DOHH2 (cell line): ENCODE results near the gene OR56A4.

Experiments
- H3F3A ChIP-seq: fragments of 200-600 bp; sonication (generic), shearing (Covaris generic); 2 replicates; pipeline ENCODE4 v1.6.0; 2016; ENCODE audit warnings: antibody characterized with exemption, mild to moderate bottlenecking; ENCODE audit not compliant: control insufficient read depth, insufficient read depth
- H3K27ac ChIP-seq: fragments of 200-600 bp; sonication (generic); 2 replicates; pipeline ENCODE4 v1.5.1; 2014; ENCODE audit warnings: low read depth, mild to moderate bottlenecking, low read length, moderate library complexity
- H3K27me3 ChIP-seq: fragments of 200-600 bp; sonication (generic); 2 replicates; pipeline ENCODE4 v1.6.1; 2014; ENCODE audit warnings: mild to moderate bottlenecking, low read length, mixed read lengths; ENCODE audit not compliant: control insufficient read depth
- H3K36me3 ChIP-seq: fragments of 200-600 bp; sonication (generic); 2 replicates; pipeline ENCODE4 v1.6.1; 2014; ENCODE audit warnings: mild to moderate bottlenecking, low read length, moderate library complexity, mixed read lengths; ENCODE audit not compliant: control insufficient read depth
- H3K4me1 ChIP-seq: fragments of 200-600 bp; sonication (generic); 2 replicates; pipeline ENCODE4 v1.6.1; 2014; ENCODE audit warnings: mild to moderate bottlenecking, low read length, mixed read lengths; ENCODE audit not compliant: control insufficient read depth
- H3K4me2 ChIP-seq: fragments of 200-600 bp; sonication (generic); 2 replicates; pipeline ENCODE4 v1.6.0; 2014; ENCODE audit warnings: mild to moderate bottlenecking, low read length, moderate library complexity
- H3K4me3 ChIP-seq: fragments of 200-600 bp; sonication (generic); 2 replicates; pipeline ENCODE4 v1.5.1; 2014; ENCODE audit warnings: mild to moderate bottlenecking, low read length, mixed read lengths
- H3K79me2 ChIP-seq: fragments of 200-600 bp; sonication (generic); 2 replicates; pipeline ENCODE4 v1.6.1; 2014; ENCODE audit warnings: mild to moderate bottlenecking, low read length, mixed read lengths; ENCODE audit not compliant: control insufficient read depth
- H3K9me2 ChIP-seq: fragments of 200-600 bp; sonication (generic); replicated peaks from 2 replicates; pipeline ENCODE4 v1.6.1; 2014; ENCODE audit warnings: mild to moderate bottlenecking, low read length, mixed read lengths; ENCODE audit not compliant: control insufficient read depth
- H3K9me3 ChIP-seq: fragments of 200-600 bp; sonication (generic); 2 replicates; pipeline ENCODE4 v1.6.1; 2014; ENCODE audit warnings: antibody characterized with exemption, low read length, mixed read lengths; ENCODE audit not compliant: control insufficient read depth, insufficient read depth
- H4K20me1 ChIP-seq: fragments of 200-600 bp; sonication (generic); 2 replicates; pipeline ENCODE4 v1.6.0; 2014; ENCODE audit warnings: low read depth, mild to moderate bottlenecking, antibody characterized with exemption, low read length, moderate library complexity; ENCODE audit not compliant: control insufficient read depth, insufficient read depth
- CTCF ChIP-seq: fragments of 200-600 bp; sonication (generic); IDR thresholded peaks from one replicate; pipeline ENCODE4 v1.5.1; 2014; ENCODE audit warnings: antibody characterized with exemption, mild to moderate bottlenecking, low read depth, low read length; ENCODE audit not compliant: poor library complexity, severe bottlenecking
- EZH2phosphoT487 ChIP-seq: fragments of 200-600 bp; sonication (generic); IDR thresholded peaks from 2 replicates; pipeline ENCODE4 v1.6.1; 2017; ENCODE audit warnings: borderline replicate concordance, mild to moderate bottlenecking, antibody characterized with exemption, low read length, moderate library complexity, mixed read lengths

OR56A4 gene

GRCh38 chr11:5992604-5993251 is 14.0 kb downstream of the OR56A4 start:
- Histone ChIP-seq H3K36me3 (no peaks in the 10 kb centered on the region), H3K4me3 (no peak overlapping the region), H3K9me3 (no peaks in the 10 kb centered on the region), H3K27ac (no peak overlapping the region), H3K9me2 (no peaks in the 10 kb centered on the region), H3F3A (no peaks in the 10 kb centered on the region), H4K20me1 (no peaks in the 10 kb centered on the region), H3K4me1 (no peaks in the 10 kb centered on the region), H3K79me2 (no peaks in the 10 kb centered on the region), H3K27me3 (no peaks in the 10 kb centered on the region), H3K4me2 (no peak overlapping the region)
- TF ChIP-seq CTCF (peak; percentile 69), EZH2phosphoT487 (no peak)

- no peaks in the 10 kb centered on the region for H3K27me3 ChIP-seq
- H3F3A ChIP-seq: no peaks in the 10 kb centered on the region
- H3K9me3 ChIP-seq: no peaks in the 10 kb centered on the region
- H3K27ac ChIP-seq: no peak overlapping the region
- no peaks in the 10 kb centered on the region for H3K36me3 ChIP-seq
- no peaks in the 10 kb centered on the region for H4K20me1 ChIP-seq
- no peaks in the 10 kb centered on the region for H3K79me2 ChIP-seq
- no peak overlapping the region for H3K4me2 ChIP-seq
- TF ChIP-seq CTCF (no peak), EZH2phosphoT487 (no peak)
- H3K4me3 ChIP-seq: no peak overlapping the region
- H3K9me2 ChIP-seq: no peaks in the 10 kb centered on the region
- H3K4me1 ChIP-seq: no peaks in the 10 kb centered on the region
These were observed 14.6 kb downstream of the OR56A4 start for GRCh38 chr11:5992150-5992549.

GRCh38 chr11:5989203-5989602 is 17.5 kb downstream of the OR56A4 start:
- H3K4me2 ChIP-seq: no peak overlapping the region
- H3K27ac ChIP-seq: no peak overlapping the region
- no peaks in the 10 kb centered on the region for H3K4me1 ChIP-seq
- no peak overlapping the region for H3K4me3 ChIP-seq
- H3K27me3 ChIP-seq: no peaks in the 10 kb centered on the region
- H3K9me3 ChIP-seq: no peaks in the 10 kb centered on the region
- H3K36me3 ChIP-seq: no peaks in the 10 kb centered on the region
- H3F3A ChIP-seq: no peaks in the 10 kb centered on the region
- no peak for TF ChIP-seq EZH2phosphoT487
- no peak for TF ChIP-seq CTCF
- H3K9me2 ChIP-seq: no peaks in the 10 kb centered on the region
- no peaks in the 10 kb centered on the region for H3K79me2 ChIP-seq
- H4K20me1 ChIP-seq: no peaks in the 10 kb centered on the region

- no peak within 1 kb of the TSS for H3K27ac ChIP-seq
- H3K4me3 ChIP-seq: no peak within 1 kb of the TSS
- no peaks in the 10 kb centered on the region for H3K36me3 ChIP-seq
- no peaks in the 10 kb centered on the region for H3K27me3 ChIP-seq
- no peak for TF ChIP-seq CTCF
- no peak for TF ChIP-seq EZH2phosphoT487
- no peaks in the 10 kb centered on the region for H3K79me2 ChIP-seq
- no peaks in the 10 kb centered on the region for H3K9me2 ChIP-seq
- no peaks in the 10 kb centered on the region for H3F3A ChIP-seq
- H3K4me2 ChIP-seq: no peak within 1 kb of the TSS
- H3K9me3 ChIP-seq: no peaks in the 10 kb centered on the region
- H4K20me1 ChIP-seq: no peaks in the 10 kb centered on the region
- no peaks in the 10 kb centered on the region for H3K4me1 ChIP-seq
These were observed 19.9 kb downstream of the OR56A4 start, which contains the start of gene OR52L1 for GRCh38 chr11:5986885-5987284. Gene OR52L1, minus strand, starts transcription at chr11:5986985. Its CDS starts 55 bp downstream, at chr11:5986930.
